Stimulated activated CD8-positive, alpha-beta memory T cell treated with anti-CD3 and anti-CD28 coated beads, Interleukin-4, amount 100 ng/mL, for 24 hours (primary cell): ENCODE data around the gene BABAM2.

Experiments used
- DNase-seq: peaks from one replicate; pipeline ENCODE4 v3.0.0-alpha.2; 2020; ENCODE audit warnings: low read depth

BABAM2 gene

GRCh38 chr2:28209864-28210263, 319.3 kb downstream of the BABAM2 start:
- no peak for DNase-seq

- DNase-seq = no peak
Measured at GRCh38 chr2:28210535-28210934, 320.0 kb downstream of the BABAM2 start.

- no peak for DNase-seq
Measured at GRCh38 chr2:28216331-28216730, 325.8 kb downstream of the BABAM2 start.

- DNase-seq = no peak
Measured at GRCh38 chr2:28217042-28217740, 326.7 kb downstream of the BABAM2 start.

- DNase-seq = no peak
Measured at GRCh38 chr2:28219138-28219537, 328.6 kb downstream of the BABAM2 start.

GRCh38 chr2:28219758-28220368, 329.3 kb downstream of the BABAM2 start:
- no peak for DNase-seq

GRCh38 chr2:28224648-28225472, 334.3 kb downstream of the BABAM2 start:
- DNase-seq = no peak

GRCh38 chr2:28225473-28226080, 335.0 kb downstream of the BABAM2 start:
- DNase-seq = no peak

GRCh38 chr2:28226558-28226957, 336.0 kb downstream of the BABAM2 start:
- DNase-seq = no peak

- no peak for DNase-seq
Measured at GRCh38 chr2:28227498-28227897, 337.0 kb downstream of the BABAM2 start.

- no peak for DNase-seq
Measured at GRCh38 chr2:28228434-28228995, 338.0 kb downstream of the BABAM2 start.

- DNase-seq = no peak
Measured at GRCh38 chr2:28231110-28231631, 340.6 kb downstream of the BABAM2 start.

GRCh38 chr2:28232295-28232694, 341.8 kb downstream of the BABAM2 start:
- no peak for DNase-seq

- no peak for DNase-seq
Measured at GRCh38 chr2:28233164-28233676, 342.7 kb downstream of the BABAM2 start.

GRCh38 chr2:28234807-28235206, 344.3 kb downstream of the BABAM2 start:
- no peak for DNase-seq

GRCh38 chr2:28239207-28239606, 348.7 kb downstream of the BABAM2 start:
- DNase-seq = no peak

- no peak for DNase-seq
Measured at GRCh38 chr2:28240937-28241336, 350.4 kb downstream of the BABAM2 start.

GRCh38 chr2:28247290-28247689, 356.8 kb downstream of the BABAM2 start:
- DNase-seq = no peak

- DNase-seq = no peak
Measured at GRCh38 chr2:28247734-28248133, 357.2 kb downstream of the BABAM2 start.

GRCh38 chr2:28248511-28248910, 358.0 kb downstream of the BABAM2 start:
- no peak for DNase-seq

GRCh38 chr2:28250006-28250405, 359.5 kb downstream of the BABAM2 start:
- no peak for DNase-seq

- no peak for DNase-seq
Measured at GRCh38 chr2:28251337-28251736, 360.8 kb downstream of the BABAM2 start.
